Measurements from ENCODE around the gene VAMP5.
"Not testable (repeated sequence)": the region's sequence is repeated elsewhere in the genome, so short reads cannot be mapped to it uniquely, and the experiment has no call there.

DNA sequence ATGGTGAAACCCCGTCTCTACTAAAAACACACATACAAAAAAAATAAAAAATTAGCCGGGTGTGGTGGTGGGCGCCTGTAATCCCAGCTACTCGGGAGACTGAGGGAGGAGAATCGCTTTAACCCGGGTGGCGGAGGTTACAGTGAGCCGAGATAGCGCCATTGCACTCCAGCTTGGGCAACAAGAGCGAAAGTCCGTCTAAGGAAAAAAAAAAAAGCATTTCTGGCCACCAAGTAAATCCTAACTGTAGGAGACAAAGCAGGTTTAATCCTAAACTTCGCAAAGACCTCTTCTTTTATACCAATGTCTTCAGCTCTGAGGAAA lies 23.9 kb upstream of the VAMP5 start:
- TF ChIP-seq POLR2A (IDR thresholded peaks at IDR 0.05), result not testable (repeated sequence)
- TF ChIP-seq, protein P1, sequence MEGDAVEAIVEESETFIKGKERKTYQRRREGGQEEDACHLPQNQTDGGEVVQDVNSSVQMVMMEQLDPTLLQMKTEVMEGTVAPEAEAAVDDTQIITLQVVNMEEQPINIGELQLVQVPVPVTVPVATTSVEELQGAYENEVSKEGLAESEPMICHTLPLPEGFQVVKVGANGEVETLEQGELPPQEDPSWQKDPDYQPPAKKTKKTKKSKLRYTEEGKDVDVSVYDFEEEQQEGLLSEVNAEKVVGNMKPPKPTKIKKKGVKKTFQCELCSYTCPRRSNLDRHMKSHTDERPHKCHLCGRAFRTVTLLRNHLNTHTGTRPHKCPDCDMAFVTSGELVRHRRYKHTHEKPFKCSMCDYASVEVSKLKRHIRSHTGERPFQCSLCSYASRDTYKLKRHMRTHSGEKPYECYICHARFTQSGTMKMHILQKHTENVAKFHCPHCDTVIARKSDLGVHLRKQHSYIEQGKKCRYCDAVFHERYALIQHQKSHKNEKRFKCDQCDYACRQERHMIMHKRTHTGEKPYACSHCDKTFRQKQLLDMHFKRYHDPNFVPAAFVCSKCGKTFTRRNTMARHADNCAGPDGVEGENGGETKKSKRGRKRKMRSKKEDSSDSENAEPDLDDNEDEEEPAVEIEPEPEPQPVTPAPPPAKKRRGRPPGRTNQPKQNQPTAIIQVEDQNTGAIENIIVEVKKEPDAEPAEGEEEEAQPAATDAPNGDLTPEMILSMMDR (IDR thresholded peaks at IDR 0.05), result not testable (repeated sequence)
